Colonic mucosa (tissue), 4 donors: ENCODE data around the gene WDR7. TPM values are rescaled to one million over a fixed set of nuclear protein-coding genes. Genes with fewer than 3 reads are reported as not detected.

ENCODE experiments used
- DNase-seq: peaks from one replicate; pipeline ENCODE4 v3.0.0-alpha.2; 2020
- H3K27ac ChIP-seq: fragments of 200-600 bp; one replicate; pipeline ENCODE4 v1.8.0; 2021
- H3K27me3 ChIP-seq: fragments of 200-600 bp; one replicate; pipeline ENCODE4 v1.8.0; 2021
- H3K36me3 ChIP-seq: fragments of 200-600 bp; one replicate; pipeline ENCODE4 v1.8.0; 2021
- H3K4me1 ChIP-seq: fragments of 200-600 bp; one replicate; pipeline ENCODE4 v1.8.0; 2021; ENCODE audit warnings: mild to moderate bottlenecking
- H3K4me3 ChIP-seq: fragments of 200-600 bp; one replicate; pipeline ENCODE4 v1.8.0; 2021
- H3K9ac ChIP-seq, 2 donors: one replicate each; pipeline ENCODE4 v1.7.0; 2013; ENCODE audit warnings: control low read depth in 2 of 2, low read depth in 2 of 2, low read length in 2 of 2
- H3K9me3 ChIP-seq: fragments of 200-600 bp; one replicate; pipeline ENCODE4 v1.8.0; 2021
- intact Hi-C: fragments of 100-400 bp; cut with DNase I; formaldehyde crosslinking; loops from one replicate; pipeline ENCODE4 v1.14.1; 2022
- total RNA-seq, 2 donors: library from RNA; stranded (reverse); fragmentation: NEBNext Ultra II Directional in 1 of 2; extraction: Animal tissue kit (Norgen Biotek cat#: 25700) in 1 of 2; gene quantifications; one replicate each; pipeline ENCODE4 v1.2.1, GENCODE V29; 2021
- TF ChIP-seq, protein P1 (sequence below): fragments of 200-600 bp; IDR thresholded peaks from one replicate; pipeline ENCODE4 v1.8.0; 2022; ENCODE audit warnings: antibody characterized with exemption, mild to moderate bottlenecking
- donor health status: healthy.
- donor health status: DM: no; HTN: no; CAD: no.
- donor health status: DM: no; HTN: no; CAD: no.

Gene WDR7
- total RNA-seq, 2 donors from 2014 or later, result 16.8 to 21.2 TPM

- Histone ChIP-seq H3K9ac (no peak overlapping the region), H3K27me3 (no peaks in the 10 kb centered on the region), H3K36me3 (no peaks in the 10 kb centered on the region), H3K4me1 (no peaks in the 10 kb centered on the region), H3K4me3 (no peak overlapping the region), H3K27ac (no peak overlapping the region), H3K9me3 (no peaks in the 10 kb centered on the region)
- intact Hi-C loops, result no loop called here
- TF ChIP-seq, protein P1, sequence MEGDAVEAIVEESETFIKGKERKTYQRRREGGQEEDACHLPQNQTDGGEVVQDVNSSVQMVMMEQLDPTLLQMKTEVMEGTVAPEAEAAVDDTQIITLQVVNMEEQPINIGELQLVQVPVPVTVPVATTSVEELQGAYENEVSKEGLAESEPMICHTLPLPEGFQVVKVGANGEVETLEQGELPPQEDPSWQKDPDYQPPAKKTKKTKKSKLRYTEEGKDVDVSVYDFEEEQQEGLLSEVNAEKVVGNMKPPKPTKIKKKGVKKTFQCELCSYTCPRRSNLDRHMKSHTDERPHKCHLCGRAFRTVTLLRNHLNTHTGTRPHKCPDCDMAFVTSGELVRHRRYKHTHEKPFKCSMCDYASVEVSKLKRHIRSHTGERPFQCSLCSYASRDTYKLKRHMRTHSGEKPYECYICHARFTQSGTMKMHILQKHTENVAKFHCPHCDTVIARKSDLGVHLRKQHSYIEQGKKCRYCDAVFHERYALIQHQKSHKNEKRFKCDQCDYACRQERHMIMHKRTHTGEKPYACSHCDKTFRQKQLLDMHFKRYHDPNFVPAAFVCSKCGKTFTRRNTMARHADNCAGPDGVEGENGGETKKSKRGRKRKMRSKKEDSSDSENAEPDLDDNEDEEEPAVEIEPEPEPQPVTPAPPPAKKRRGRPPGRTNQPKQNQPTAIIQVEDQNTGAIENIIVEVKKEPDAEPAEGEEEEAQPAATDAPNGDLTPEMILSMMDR, result no peak
- no peak for DNase-seq
These were observed 275.6 kb downstream of the WDR7 start for GRCh38 chr18:56926734-56927133.

DNA sequence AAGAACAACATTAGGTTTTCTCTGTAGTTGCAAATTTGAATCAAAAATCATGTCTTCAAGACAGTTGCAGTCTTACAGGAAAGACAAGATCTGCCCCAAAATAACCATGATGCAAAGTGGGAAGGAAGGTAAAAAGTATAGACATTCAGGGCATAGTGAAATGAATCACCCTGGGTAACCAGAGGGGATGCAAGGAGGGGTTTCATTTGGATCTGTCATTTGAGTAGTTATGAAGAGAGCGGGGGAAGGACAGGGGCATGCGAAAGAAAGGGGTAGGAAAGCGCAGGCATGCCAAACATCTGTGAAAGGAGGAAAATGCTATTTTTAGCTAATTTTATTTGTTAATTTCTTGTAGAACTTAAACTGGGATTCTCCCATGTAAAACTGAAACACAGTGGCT, 276.6 kb downstream of the WDR7 start:
- H3K27me3 ChIP-seq, result no peaks in the 10 kb centered on the region
- H3K36me3 ChIP-seq, result no peaks in the 10 kb centered on the region
- H3K27ac ChIP-seq, result no peak overlapping the region
- no peak overlapping the region for H3K4me3 ChIP-seq
- TF ChIP-seq, protein P1, result no peak
- H3K9me3 ChIP-seq, result no peaks in the 10 kb centered on the region
- H3K4me1 ChIP-seq, result no peaks in the 10 kb centered on the region
- DNase-seq, result no peak
- intact Hi-C loops, result no loop called here
- no peak overlapping the region for H3K9ac ChIP-seq

GRCh38 chr18:56929886-56930285, 278.7 kb downstream of the WDR7 start:
- no peaks in the 10 kb centered on the region for H3K27me3 ChIP-seq

GRCh38 chr18:56933472-56933871, 282.3 kb downstream of the WDR7 start:
- intact Hi-C loops, result no loop called here
- H3K36me3 ChIP-seq, result no peaks in the 10 kb centered on the region
- H3K27ac ChIP-seq, result no peak overlapping the region
- no peaks in the 10 kb centered on the region for H3K9me3 ChIP-seq
- H3K27me3 ChIP-seq, result no peaks in the 10 kb centered on the region
- TF ChIP-seq, protein P1, result no peak
- H3K4me3 ChIP-seq, result no peak overlapping the region
- no peaks in the 10 kb centered on the region for H3K4me1 ChIP-seq
- no peak for DNase-seq
- H3K9ac ChIP-seq, result no peak overlapping the region

More at GRCh38 chr18:56929886-56930285, 278.7 kb downstream of the WDR7 start:
- intact Hi-C loops, result no loop called here
- no peaks in the 10 kb centered on the region for H3K36me3 ChIP-seq
- DNase-seq, result no peak
- no peak overlapping the region for H3K9ac ChIP-seq
- H3K27ac ChIP-seq, result no peak overlapping the region
- no peaks in the 10 kb centered on the region for H3K4me1 ChIP-seq
- TF ChIP-seq, protein P1, result no peak
- H3K4me3 ChIP-seq, result no peak overlapping the region
- no peaks in the 10 kb centered on the region for H3K9me3 ChIP-seq

- Histone ChIP-seq H3K4me3 (no peak overlapping the region), H3K9ac (no peak overlapping the region), H3K9me3 (no peaks in the 10 kb centered on the region), H3K4me1 (no peaks in the 10 kb centered on the region), H3K27ac (no peak overlapping the region), H3K36me3 (no peaks in the 10 kb centered on the region), H3K27me3 (no peaks in the 10 kb centered on the region)
- intact Hi-C loops, result no loop called here
- DNase-seq, result no peak
- TF ChIP-seq, protein P1, result no peak
These were observed 283.0 kb downstream of the WDR7 start for GRCh38 chr18:56934131-56934530.

DNA sequence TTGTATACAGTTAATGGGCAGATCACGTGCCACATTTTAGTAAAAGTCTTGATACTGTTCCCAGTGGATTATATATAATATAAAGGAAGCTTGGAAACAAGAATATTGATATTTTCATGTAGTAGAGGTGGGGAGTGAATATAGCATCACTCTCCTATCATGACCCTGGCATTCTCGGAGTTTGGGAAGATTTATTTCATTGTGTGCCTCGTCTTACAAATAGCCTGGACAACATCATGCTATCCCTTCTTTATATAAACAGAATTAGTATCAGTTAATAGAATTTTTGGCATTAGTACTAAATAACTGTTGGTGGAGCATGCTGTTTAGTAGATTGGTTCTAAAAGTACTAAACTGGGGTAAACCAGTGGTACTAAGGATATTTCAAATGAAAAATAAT, 283.7 kb downstream of the WDR7 start:
- H3K27me3 ChIP-seq, result no peaks in the 10 kb centered on the region
- no peaks in the 10 kb centered on the region for H3K36me3 ChIP-seq
- H3K9ac ChIP-seq, result no peak overlapping the region
- TF ChIP-seq, protein P1, result no peak
- no peak overlapping the region for H3K27ac ChIP-seq
- no peaks in the 10 kb centered on the region for H3K9me3 ChIP-seq
- intact Hi-C loops, result no loop called here
- DNase-seq, result no peak
- H3K4me1 ChIP-seq, result no peaks in the 10 kb centered on the region
- no peak overlapping the region for H3K4me3 ChIP-seq
